GM18867 (cell line): Measurements from ENCODE around the gene PTPA.
"Not testable (repeated sequence)": the region's sequence is repeated elsewhere in the genome, so short reads cannot be mapped to it uniquely, and the experiment has no call there.

Experiments used
- ATAC-seq: cut with Tn5 transposase; IDR thresholded peaks from one replicate; pipeline ENCODE4 v1.9.1; 2021; ENCODE audit warnings: mild to moderate bottlenecking, moderate library complexity; ENCODE audit not compliant: unreplicated experiment

Gene PTPA

DNA sequence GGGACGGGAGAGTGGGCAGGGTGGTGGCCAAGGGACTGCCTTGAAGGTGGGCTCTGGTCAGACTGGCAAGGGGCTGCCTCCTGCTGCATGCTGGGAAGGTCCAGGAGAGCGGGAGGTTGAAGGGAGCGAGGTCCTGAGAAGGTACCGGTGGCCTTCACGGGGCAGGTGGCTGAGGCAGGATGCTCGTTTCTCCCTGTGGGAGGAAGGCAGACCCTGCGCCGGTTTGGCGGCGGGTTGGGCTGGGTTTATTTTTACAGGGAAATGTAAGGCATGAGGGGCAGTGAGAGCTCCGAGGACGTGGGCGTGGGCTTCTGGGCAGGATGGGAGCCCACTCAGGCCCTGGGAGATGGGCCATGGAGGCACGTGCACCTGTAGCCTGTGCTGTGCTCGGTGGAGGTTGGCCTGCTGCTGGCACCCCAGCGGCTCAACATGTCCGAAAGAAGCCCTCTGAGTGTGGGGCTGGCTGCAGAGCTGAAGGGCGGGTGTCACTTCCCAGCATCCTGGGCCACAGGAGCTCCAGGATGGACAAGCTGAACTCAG lies 39.5 kb downstream of the PTPA start:
- no peak for ATAC-seq

GRCh38 chr9:129151469-129151868 lies 40.3 kb downstream of the PTPA start:
- ATAC-seq: no peak

DNA sequence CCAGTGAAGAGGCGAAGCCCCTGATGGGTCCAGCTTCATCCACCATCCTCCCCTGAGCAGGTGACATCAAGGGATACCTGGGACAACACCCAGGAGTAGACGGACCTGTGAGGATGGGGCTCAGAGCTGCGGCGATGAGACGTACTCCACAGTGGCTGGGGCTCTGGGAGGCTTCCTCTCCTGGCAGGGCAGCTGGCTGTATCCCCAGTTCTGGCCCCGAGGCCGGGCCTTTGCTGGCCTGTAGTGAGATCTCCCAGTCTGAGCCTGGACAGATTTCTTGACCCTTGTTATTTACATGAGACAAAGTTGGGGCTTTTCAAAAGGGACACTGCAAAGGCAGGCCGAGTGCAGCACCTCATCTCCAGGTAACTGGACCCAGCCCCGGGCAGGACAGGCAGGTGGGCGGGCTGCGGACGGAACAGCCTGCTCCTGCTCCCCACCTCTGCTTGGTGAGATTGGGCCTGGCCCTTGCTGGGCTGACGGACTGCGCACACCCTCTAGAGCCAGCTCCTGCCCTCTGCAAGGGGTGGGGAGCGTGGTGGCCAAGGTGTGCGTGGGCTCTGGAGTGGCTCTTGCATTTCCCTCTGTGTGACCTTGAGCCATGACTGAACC lies 43.8 kb downstream of the PTPA start:
- ATAC-seq: no peak

- ATAC-seq: no peak
Measured at GRCh38 chr9:129156163-129156562, 44.9 kb downstream of the PTPA start.

- no peak for ATAC-seq
Measured at GRCh38 chr9:129160712-129161533, 49.7 kb downstream of the PTPA start.

DNA sequence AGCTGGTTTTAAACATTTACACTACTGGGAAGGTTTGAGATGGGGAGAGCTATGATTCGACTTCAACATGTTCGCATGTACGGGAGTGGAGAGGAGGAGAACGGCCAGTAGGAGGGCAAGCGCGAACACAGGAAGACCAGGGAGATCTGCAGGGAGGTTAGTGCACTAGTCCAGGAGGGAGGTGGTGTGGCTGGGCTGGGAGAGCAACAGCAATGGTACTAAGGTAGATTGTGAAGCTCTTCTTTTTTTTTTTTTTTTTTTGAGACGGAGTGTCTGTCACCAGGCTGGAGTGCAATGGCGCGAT lies 50.3 kb downstream of the PTPA start:
- ATAC-seq: no peak

DNA sequence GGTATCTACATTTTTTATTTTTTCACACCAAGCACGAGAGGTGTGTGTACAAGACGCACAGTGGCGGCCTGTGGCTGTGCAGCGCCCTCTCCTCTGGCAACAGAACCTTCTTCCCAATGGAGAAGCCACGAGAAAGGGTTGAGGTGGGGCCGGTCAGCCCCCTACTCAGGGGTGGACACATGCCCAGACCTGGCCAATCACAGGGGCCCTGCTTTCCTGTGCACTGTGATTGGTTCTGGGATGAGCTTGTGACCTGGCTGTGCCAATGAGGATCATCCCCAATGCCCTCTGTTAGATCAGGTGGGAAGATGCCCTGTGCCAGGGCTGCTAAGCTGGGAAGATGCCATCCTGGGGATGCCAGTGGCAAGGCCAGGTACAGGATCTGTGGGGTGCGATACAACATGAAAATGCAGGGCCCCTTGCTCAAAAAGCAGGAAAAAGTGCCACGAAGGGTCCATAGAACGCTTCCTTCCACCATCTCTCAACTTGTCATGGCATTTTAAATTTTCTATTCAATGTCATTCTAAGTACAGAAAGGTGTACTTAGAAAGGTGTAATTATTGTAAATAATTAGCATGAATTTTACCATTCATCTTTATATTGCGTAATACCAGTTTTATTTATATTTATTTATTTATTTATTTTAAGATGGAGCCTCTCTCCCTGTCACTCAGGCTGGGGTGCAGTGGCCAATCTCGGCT lies 51.4 kb downstream of the PTPA start:
- no peak for ATAC-seq

GRCh38 chr9:129163198-129163670 lies 52.0 kb downstream of the PTPA start:
- not testable (repeated sequence) for ATAC-seq

GRCh38 chr9:129163753-129164152 lies 52.5 kb downstream of the PTPA start:
- ATAC-seq: no peak

GRCh38 chr9:129164246-129164930 lies 53.2 kb downstream of the PTPA start:
- ATAC-seq: no peak

GRCh38 chr9:129165198-129165597 lies 54.0 kb downstream of the PTPA start:
- ATAC-seq: no peak

- ATAC-seq: no peak
Measured at GRCh38 chr9:129166623-129167557, 55.7 kb downstream of the PTPA start.

DNA sequence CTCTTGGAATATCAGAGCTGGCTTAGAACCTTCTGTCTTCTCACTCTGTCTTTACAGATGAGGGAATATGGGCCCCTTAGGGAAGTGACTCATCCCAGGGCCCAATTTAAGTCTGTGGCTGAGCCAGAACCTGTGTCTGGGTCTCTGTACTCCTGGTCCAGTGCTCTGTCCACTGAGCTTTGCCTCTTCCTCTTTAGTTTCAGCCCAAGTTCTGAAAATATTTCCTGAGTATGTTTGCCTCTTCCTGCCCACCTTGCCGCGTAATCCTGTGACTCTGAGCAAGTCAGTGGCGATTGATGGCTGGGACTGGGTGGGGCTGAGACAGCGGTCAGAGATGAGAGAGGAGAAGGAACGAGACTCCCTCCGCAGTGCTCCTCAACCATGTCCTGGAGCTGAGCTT lies 59.0 kb downstream of the PTPA start:
- ATAC-seq: no peak

GRCh38 chr9:129171993-129172751 lies 61.0 kb downstream of the PTPA start:
- no peak for ATAC-seq

- ATAC-seq: no peak
Measured at GRCh38 chr9:129172816-129173215, 61.6 kb downstream of the PTPA start.

GRCh38 chr9:129173296-129174101 lies 62.3 kb downstream of the PTPA start:
- ATAC-seq: no peak

GRCh38 chr9:129174102-129174723 lies 63.0 kb downstream of the PTPA start:
- no peak for ATAC-seq
